NOMO-1 (cell line): ENCODE results near the gene CACNA1S.

Experiments used
- DNase-seq, 2 experiments: peaks; one replicate each; lab custom pipeline; 2025; ENCODE audit not compliant: unreplicated experiment in 2 of 2; lab: John Stamatoyannopoulos, UW

The CACNA1S gene

DNA sequence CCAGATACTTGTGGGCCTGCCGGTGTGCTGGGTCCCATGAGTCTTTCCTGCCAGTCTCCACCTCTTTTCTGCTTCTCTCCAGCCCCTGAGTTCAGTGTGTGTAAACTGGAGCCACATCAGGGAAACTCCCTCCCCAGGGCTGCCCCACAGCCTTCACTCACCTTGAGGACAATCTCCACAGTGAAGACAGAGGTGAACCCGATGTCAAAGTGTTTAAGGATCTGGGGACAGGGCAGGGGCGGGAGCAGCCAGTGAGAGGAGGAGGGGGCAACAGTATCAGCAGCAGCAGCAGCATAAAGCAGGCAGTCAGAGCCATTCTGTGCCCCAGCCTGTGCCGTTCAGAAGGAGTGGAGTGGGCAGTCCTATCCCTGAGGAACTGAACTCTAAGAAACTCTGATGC is 43.2 kb downstream of the CACNA1S start:
- no peak for DNase-seq

DNA sequence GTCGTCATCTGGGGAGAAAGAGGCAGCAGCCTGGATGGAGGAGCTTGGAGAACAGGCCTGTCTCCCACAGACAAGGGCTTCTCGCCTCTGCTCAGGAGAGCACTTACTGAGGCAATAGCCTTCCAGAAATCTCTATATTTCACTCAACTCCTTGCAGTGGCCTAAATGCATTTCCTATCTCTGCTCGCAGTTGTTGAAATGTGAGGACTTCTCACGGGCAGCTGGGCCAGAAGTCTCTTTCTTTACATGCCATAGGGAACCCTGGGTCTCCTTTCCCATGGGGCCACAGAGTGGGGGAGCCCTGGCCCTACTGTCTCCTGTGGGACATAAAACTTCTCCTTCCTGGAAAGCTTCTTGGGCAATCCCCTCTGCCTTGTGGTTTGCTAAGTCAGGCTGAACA is 45.2 kb downstream of the CACNA1S start:
- DNase-seq = no peak

DNA sequence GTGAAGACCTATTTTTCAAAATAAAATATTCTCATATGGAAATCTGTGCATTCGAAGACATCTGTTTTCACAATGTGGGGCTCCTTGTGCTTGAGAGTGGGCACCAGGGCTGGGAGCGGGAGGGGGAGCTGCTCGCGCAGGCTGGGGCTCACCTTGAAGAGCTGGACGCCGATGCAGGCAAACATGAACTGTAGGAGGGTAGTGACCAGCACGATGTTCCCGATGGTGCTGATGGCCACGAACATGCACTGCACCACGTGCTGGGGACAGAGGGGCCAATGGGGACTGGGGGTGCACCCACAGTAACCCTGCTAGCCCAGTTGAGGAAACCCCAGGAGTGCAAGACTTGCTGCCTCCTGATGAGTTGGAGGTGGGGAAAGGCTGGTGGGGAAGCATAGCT is 46.5 kb downstream of the CACNA1S start:
- DNase-seq = no peak

DNA sequence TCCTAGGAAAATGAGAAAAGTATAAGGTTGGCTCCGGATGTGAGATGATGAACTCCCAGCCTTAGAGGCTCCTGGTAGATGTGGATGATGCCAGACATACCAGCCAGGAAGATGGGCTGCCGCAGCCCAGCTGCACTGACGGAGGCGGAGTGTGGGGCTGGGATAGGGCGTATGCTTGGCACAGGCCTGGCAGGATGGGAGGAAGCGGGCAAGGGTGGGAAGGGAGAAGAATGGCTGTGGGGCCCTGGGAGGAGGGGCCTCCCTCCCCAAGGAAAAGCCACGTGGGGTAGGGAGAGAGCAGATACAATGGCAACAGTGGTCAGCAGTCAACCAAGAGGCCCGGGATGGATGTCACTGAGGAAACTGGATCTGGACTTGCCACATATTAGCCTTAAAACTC is 47.4 kb downstream of the CACNA1S start:
- DNase-seq = no peak

DNA sequence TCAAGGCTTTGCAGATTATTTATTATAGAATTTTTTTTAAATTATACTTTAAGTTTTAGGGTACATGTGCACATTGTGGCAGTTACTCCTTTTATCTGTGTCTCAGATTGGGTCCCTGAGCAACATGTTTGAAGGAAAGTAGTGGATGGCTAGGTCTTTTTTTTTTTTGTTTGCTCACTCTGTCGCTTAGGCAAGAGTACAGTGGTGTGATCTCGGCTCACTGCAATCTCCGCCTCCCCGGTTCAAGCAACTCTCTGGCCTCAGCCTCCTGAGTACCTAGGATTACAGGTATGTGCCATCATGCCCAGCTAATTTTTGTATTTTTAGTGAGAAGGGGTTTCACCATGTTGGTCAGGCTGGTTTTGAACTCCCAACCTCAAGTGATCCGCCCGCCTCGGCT is 49.1 kb downstream of the CACNA1S start:
- no peak for DNase-seq

DNA sequence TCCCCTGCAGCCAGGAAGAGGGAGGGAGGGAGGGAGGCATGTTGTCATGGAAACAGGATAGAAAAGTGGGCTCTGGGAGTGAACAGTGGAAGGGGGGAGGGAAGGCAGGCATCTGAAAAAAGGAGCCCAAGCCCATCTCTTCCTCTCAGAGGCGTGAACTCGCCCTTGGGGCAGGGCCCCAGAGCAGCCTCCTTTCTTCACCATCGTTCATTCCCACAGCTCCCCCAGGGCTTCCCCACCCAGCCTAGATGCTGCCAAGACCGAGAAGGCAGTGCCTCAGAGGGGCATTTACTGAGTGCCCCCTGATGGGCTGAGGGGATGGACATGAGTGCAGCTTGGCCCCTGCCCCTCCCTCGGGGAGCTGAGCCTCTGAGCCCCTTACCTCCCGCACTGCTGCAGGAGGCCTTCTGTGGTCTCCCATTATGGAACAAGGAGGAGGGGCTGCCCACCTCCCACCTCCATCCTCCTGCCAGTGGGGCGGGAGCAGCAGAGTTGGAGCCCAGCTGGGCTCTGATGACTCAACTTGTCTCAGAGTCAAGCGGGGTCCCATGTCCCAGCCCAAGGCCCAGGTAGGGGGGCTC is 49.6 kb downstream of the CACNA1S start:
- DNase-seq = no peak

DNA sequence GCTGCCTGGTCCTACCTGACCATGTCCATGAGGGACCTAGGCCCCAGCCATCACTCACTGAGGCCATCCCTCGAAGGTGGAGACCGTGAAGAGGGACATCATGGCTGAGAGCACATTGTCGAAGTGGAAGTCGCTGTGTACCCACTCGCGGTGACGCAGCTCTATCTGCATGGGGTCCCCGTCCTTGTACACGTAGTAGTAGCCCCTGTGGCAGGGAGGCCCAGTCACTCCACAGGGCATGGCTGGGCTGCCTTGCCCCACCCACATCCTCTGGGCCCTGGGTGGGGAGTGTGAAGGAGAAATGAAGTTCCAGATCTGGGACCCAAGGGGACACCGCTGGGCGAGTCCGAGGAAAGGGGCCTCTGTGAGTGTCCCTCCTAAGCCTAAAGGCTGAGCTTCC is 50.3 kb downstream of the CACNA1S start:
- no peak for DNase-seq

DNA sequence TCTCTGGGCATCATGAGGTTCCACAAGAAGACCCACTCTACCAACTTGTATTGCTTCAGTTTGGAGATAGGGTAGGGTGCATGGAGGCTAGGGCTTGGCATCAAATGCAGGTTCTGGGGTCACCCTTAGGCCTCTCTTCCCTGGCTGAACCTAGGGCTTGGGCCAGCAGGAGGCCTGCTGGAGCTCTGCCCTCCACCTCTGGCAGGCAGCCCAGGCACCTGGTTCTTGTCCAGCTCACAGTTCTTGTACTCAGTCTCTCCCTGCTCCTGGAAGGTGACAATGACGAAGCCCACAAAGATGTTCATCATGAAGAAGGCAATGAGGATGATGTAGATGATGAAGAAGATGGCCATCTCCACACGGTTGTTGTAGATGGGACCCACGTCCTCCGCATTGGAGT is 51.2 kb downstream of the CACNA1S start:
- no peak for DNase-seq

DNA sequence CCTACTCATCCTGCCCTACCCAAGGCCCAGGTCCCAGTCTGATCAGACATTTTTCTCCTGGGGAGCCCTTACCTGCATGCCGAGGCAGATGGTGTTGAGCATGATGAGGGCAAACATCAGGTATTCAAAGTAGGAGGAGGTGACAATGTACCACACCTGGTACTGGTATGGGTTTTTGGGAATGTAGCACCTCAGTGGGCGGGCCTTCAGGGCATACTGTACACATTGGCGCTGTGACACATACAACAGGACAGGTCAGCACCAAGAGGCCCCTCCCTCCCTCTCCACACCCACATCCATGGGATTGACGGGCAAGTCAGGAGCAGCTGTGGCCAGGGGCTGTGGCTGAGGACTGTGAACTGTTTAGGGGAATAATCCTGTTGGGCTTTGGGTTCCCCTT is 51.6 kb downstream of the CACNA1S start:
- DNase-seq = no peak

DNA sequence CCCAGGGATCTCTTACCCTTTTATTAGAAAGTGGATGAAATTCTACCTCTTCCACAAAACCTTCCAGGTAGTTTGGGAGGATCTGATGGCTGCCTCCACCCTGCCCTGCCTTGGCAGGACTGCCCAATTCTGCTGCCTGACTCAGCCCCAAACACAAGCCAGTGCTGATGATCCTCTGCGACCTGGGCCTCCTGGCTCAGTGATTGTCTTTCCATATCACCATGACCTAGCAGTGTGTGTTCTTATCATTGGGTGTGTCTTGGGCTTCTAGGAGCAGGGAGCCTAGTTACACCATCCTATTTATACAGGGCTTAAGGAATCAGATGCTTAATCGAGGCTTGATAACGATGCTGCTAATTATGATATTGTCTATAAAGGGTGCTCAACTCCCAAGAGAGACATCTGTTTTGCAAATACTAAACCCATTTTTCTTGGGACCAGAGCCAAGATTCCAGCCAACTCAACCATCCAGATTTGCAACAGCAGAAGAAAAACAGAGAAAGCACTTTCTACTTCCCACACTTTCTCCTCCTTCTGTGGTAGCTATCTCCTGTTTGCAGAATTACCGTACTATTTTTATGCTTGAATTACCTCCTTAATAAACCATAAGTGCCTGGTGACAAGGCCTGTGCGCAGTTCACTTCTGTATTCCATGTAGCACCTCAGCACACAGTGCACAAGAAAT is 52.2 kb downstream of the CACNA1S start:
- DNase-seq = no peak

DNA sequence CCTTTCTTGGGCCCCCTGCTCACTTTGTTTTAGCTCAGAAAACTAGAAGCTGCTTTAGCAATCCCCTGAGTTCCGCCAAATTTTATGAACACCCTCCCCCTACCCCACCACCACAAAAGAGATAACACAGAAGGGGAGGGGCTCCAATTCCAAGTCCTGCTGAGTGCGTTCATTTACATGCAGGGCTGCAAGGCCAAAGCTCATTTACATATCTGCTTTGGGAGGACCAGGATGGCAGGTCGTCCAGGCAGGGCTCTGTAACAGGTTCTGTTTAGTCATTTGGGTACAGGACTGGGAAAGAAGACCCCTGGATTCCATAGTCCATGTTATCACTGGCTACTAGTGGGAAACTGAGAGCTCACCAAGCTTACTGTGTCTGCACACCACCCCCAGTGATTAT is 52.8 kb downstream of the CACNA1S start:
- DNase-seq = no peak

DNA sequence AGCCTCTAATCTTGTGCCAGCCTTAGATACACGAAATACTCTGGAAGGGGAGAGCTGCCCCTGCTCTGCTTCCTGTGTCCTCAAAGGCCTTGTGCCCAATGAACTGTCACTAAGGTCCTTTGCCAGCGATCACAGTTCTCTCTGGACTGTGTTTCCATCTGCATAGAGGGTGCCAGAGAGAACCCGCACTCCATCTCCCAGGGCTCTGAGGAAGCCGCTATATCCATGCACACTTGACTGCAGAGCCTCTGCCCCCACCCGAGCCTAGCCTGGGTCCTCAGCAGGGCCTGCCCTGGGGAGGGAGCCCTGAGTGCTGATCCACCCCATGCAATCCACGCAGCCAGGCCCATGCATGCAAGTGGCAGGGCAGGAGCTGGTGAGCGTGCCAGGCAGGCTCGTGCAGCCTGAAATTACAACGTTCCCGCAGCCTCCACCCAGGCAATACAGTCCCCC is 58.1 kb downstream of the CACNA1S start:
- no peak for DNase-seq

DNA sequence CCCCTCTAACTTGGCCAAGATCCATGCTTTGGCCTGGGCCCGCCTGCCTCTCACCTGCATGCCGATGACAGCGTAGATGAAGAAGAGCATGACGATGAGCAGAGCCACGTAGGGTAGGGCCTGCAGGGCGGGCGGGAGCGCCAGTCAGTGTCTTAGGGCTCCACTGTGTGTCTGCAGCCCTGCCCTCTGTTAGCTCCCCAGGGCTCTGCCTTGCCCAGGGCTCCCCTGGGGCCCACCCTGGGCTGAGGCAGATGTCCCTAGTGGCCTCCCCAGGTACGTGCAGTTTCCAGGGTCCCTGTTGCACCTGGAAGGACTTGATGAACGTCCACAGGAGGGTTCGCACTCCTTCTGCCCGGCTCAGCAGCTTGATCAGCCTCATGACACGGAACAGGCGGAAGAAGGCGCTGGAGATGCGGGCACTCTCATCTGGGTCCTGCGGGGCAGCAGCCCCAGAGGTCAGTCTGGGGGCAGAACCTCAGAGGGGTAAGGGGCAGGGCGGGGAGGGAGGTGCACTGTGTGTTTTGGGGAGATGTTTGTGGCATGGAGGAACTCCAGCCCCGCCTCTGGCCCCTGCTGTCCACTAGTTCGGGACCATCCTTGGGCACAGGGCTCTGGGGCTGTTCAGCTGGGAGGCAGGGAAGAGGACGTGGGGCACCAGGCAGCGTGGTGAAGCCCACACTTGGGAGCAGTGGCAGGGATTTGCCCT is 58.9 kb downstream of the CACNA1S start:
- no peak for DNase-seq

DNA sequence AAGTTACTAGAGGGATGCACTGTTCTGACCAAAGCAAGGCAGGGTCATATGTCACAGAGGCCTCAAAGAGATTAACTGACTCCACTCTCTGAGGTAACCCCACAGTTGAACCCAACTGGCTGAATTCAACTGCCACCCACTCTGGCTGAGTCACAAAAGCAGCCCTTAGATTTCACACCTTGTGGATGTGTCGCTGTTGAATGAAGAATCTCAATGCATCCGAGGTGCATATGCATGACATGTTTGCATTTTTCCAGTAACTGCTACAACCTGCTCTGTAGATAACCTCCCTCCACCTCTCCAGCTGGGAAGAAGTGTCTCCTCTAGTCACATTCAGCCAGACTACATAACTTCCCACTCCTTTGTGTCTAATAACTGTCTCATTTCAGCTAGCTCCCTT is 60.8 kb downstream of the CACNA1S start:
- DNase-seq = no peak

DNA sequence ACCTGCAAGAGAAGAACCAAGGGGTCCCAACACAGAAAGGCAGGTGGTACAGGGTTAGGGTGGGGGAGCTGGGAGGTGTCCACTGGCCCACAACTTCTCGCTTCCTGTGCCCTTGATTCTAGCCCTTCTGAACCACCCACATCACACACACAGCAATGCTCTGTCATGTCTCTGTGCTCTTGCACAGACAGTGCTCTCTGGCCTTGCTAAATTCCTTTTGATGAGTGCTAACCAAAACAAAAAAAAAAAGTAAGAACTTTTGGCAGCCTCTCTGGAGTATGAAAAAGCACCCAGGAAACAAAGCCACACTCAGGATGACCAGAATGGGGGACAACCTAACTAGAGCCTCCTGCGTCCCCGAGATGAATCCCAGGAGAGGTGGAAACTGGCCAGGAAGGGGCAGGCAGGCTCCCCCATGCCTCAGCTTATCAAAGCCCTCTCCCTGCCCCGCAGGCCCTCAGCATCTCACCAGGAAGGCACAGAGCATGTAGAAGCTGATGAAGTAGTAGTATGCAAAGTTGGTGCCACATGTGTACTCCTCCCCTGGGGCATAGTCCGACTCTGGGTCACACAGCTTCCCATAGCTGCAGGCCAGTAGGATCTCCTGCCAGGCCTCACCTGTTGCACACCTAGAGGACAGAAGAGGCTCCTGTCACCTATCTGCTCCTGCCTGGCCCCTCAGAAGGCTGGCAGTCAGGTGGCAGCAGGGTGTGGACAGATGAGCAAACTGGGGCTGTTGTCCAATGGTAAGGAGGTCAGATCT is 61.5 kb downstream of the CACNA1S start:
- DNase-seq = no peak

DNA sequence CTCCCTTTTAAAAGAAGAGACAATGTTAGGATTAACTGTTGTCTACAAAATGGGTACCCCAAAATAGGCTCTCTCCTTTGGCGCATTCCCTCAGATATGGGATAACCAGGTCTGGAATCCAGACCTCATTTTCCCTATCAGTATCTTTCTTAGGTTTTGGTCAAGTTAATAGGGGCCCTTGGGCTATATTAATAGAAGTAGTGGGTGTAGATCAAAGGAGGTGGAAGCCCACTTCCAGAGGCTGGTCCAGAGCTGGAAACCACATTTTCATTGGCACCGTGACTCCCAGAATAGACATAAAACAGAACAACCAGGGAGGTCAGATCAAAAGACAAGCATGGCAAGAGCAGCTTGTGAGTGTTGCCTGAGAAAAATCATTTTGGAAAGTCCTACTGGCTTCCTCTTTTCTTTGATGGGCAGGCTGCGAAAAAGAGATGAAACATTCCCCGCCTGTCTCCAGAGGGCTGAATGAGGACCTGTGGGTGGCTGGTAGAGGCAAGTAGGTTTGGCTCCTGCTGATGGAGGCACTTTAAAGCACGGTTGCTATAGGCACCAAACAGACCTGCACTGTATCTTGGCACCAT is 62.9 kb downstream of the CACNA1S start:
- DNase-seq = no peak

DNA sequence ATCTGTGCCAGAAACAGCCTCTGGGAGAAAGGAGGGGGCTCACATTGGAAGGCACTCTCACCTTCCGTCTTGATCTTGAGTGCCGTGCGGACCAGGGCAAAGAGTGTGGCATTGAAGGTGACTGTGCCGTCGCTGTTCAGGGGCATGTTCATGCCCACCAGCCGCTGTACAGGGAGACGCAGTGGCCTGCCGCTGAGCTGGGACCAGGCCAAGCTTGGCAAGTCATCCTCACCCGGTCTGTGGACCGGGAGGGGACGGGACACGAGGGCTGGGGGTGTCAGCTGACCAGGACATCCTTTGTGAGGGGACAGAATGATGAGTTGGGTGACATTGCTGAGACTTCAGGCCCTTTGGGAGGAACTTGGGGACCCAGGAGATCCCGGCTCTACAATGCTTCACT is 63.7 kb downstream of the CACNA1S start:
- DNase-seq = no peak

DNA sequence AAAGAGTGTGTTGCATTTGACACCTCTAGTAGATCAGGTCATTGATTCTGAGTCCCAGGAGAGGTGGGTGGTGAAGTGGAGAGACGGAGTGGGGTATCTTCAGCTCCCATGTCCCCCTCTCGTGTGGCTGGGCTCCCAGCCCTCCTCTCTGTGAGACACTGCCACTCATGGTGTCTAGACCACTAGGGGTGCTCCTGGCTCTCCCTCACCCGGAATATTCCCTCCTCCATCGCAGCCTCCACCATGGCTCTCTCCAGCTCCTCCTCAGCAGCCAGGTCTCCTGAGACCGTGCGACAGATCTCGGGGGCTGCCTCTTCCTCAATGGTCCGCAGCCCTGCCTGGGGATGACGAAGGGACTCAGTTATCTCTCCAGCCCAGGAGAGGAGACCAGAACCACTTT is 68.1 kb downstream of the CACNA1S start:
- DNase-seq = no peak

DNA sequence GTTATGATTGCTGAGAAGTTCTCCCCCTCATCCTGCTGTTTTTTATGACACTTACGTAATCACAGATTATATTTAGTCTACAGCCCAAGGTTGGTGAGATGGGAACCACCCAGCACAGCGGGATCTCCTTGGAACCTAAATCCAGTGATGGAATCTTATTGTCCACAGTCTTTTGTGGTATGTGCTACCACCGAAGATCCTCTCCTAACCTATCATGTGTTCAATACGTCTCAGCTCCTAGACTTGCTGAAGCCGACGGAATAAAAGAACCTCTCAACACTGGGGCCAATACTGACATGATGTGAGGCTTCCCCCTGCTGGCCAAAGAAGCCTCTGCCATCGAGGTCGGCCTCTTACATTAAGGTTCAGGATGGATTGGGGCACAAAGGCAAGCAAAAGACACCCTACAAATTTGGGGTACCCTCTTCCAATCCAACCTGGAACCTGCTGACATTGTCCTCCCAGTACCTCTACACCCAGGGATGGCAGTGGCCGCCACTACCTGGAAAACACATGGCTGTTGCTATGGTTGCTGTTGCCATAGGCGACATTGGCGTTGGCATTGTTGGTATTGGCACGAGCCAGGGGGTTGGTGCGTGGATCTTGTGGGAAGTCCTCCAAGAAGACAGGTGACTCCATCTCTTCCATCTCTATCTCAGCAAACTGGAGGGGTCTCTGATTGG is 69.3 kb downstream of the CACNA1S start:
- DNase-seq = peak; percentile 56 to 80

DNA sequence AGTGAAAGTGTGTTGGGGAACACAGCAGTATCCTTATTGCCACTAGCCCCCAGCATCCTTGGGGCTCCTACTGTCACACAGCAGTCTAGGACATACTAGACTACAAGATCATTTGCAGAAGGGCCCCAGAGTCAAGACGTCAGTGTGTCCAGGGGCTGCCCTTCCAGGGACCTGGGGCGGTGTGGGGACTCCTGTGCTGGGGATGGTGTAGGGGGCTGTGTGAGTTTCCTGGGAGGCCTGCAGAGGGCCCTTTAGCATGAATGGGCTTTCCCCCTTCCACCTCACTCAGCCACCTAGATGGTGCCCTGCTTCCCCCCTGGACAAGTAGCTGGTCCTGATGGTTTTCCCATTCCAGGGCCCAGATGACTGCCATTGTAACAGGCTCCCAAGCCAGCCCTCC is 71.2 kb downstream of the CACNA1S start:
- DNase-seq = no peak

DNA sequence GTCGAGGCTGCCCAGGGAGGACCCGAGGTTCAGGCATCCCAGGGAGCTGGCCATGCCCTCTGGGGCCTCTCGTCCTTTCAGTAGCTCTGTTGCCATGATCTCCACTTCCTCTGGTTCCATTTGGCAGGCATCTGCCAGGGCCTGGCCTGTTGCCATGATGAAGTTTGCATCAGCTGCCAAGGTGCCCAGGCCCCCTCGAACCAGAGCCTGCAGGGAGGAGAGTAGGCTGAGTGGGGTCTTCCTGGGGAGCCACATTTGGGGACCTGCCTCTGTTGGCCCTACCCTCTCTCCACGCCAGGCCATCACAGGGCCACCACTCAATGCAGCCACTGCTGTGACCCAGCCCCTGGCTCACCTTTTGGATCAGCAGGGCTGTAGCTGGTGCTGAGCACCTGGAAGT is 72.3 kb downstream of the CACNA1S start:
- no peak for DNase-seq
